Stimulated activated naive CD8-positive, alpha-beta T cell treated with anti-CD3 and anti-CD28 coated beads, Interleukin-15, Interleukin-2, amounts not matched to agents 100 ng/mL and 50 ng/mL, for 24 hours (primary cell): ENCODE data around the gene GABRG3.
"Not testable (repeated sequence)": the region's sequence is repeated elsewhere in the genome, so short reads cannot be mapped to it uniquely, and the experiment has no call there.

ENCODE experiments used
- H3K27ac Mint-ChIP-seq: one replicate; pipeline ENCODE4 v1.8.0; 2021; ENCODE audit warnings: mild to moderate bottlenecking, mixed read lengths
- H3K27me3 Mint-ChIP-seq: one replicate; pipeline ENCODE4 v1.8.0; 2021; ENCODE audit warnings: mixed read lengths
- H3K36me3 Mint-ChIP-seq: one replicate; pipeline ENCODE4 v1.8.0; 2021; ENCODE audit warnings: low read depth, mixed read lengths
- H3K4me1 Mint-ChIP-seq: one replicate; pipeline ENCODE4 v1.8.0; 2021; ENCODE audit warnings: low read depth, mixed read lengths
- H3K4me3 Mint-ChIP-seq: one replicate; pipeline ENCODE4 v1.8.0; 2021; ENCODE audit warnings: mild to moderate bottlenecking, mixed read lengths
- H3K9me3 Mint-ChIP-seq: one replicate; pipeline ENCODE4 v1.8.0; 2021; ENCODE audit warnings: mixed read lengths

Gene GABRG3

GRCh38 chr15:27183201-27183600 lies 212.2 kb downstream of the GABRG3 start:
- H3K4me1 Mint-ChIP-seq: no peaks in the 10 kb centered on the region
- no peaks in the 10 kb centered on the region for H3K27me3 Mint-ChIP-seq
- H3K4me3 Mint-ChIP-seq: no peak overlapping the region

GRCh38 chr15:27191515-27191914 lies 220.5 kb downstream of the GABRG3 start:
- not testable (repeated sequence) for H3K36me3 Mint-ChIP-seq, H3K4me1 Mint-ChIP-seq, H3K27ac Mint-ChIP-seq, H3K4me3 Mint-ChIP-seq, H3K27me3 Mint-ChIP-seq, H3K9me3 Mint-ChIP-seq

More at GRCh38 chr15:27183201-27183600, 212.2 kb downstream of the GABRG3 start:
- no peaks in the 10 kb centered on the region for H3K36me3 Mint-ChIP-seq
- H3K9me3 Mint-ChIP-seq: peaks cover 24% of the 10 kb centered on the region
- H3K27ac Mint-ChIP-seq: no peak overlapping the region

- no peak overlapping the region for H3K4me3 Mint-ChIP-seq
- H3K4me1 Mint-ChIP-seq: no peaks in the 10 kb centered on the region
- peaks cover 7% of the 10 kb centered on the region for H3K9me3 Mint-ChIP-seq
- no peaks in the 10 kb centered on the region for H3K36me3 Mint-ChIP-seq
- H3K27me3 Mint-ChIP-seq: no peaks in the 10 kb centered on the region
- H3K27ac Mint-ChIP-seq: no peak overlapping the region
These were observed 225.7 kb downstream of the GABRG3 start for GRCh38 chr15:27196691-27197090.

GRCh38 chr15:27201425-27201824 lies 230.4 kb downstream of the GABRG3 start:
- no peak overlapping the region for H3K4me3 Mint-ChIP-seq
- peaks cover 7% of the 10 kb centered on the region for H3K9me3 Mint-ChIP-seq
- H3K4me1 Mint-ChIP-seq: no peaks in the 10 kb centered on the region
- no peaks in the 10 kb centered on the region for H3K36me3 Mint-ChIP-seq
- H3K27me3 Mint-ChIP-seq: no peaks in the 10 kb centered on the region
- no peak overlapping the region for H3K27ac Mint-ChIP-seq

GRCh38 chr15:27210176-27210575 lies 239.2 kb downstream of the GABRG3 start:
- H3K36me3 Mint-ChIP-seq: no peaks in the 10 kb centered on the region
- H3K4me1 Mint-ChIP-seq: no peaks in the 10 kb centered on the region
- H3K27me3 Mint-ChIP-seq: no peaks in the 10 kb centered on the region
- peaks cover 17% of the 10 kb centered on the region for H3K9me3 Mint-ChIP-seq
- H3K27ac Mint-ChIP-seq: no peak overlapping the region
- H3K4me3 Mint-ChIP-seq: no peak overlapping the region

GRCh38 chr15:27214032-27214431 lies 243.1 kb downstream of the GABRG3 start:
- Mint-ChIP-seq H3K27ac (no peak overlapping the region), H3K27me3 (no peaks in the 10 kb centered on the region), H3K9me3 (peaks cover 17% of the 10 kb centered on the region), H3K4me1 (no peaks in the 10 kb centered on the region), H3K4me3 (no peak overlapping the region), H3K36me3 (no peaks in the 10 kb centered on the region)

GRCh38 chr15:27214961-27215360 lies 244.0 kb downstream of the GABRG3 start:
- H3K9me3 Mint-ChIP-seq: peaks cover 17% of the 10 kb centered on the region
- no peak overlapping the region for H3K4me3 Mint-ChIP-seq
- H3K27me3 Mint-ChIP-seq: no peaks in the 10 kb centered on the region
- H3K36me3 Mint-ChIP-seq: no peaks in the 10 kb centered on the region
- no peak overlapping the region for H3K27ac Mint-ChIP-seq
- H3K4me1 Mint-ChIP-seq: no peaks in the 10 kb centered on the region

GRCh38 chr15:27218426-27218825 lies 247.4 kb downstream of the GABRG3 start:
- H3K27ac Mint-ChIP-seq: no peak overlapping the region
- H3K4me3 Mint-ChIP-seq: no peak overlapping the region
- H3K4me1 Mint-ChIP-seq: no peaks in the 10 kb centered on the region
- no peaks in the 10 kb centered on the region for H3K27me3 Mint-ChIP-seq
- H3K36me3 Mint-ChIP-seq: no peaks in the 10 kb centered on the region
- H3K9me3 Mint-ChIP-seq: peaks cover 4% of the 10 kb centered on the region

- no peaks in the 10 kb centered on the region for H3K4me1 Mint-ChIP-seq
- no peak overlapping the region for H3K27ac Mint-ChIP-seq
- H3K9me3 Mint-ChIP-seq: peaks cover 4% of the 10 kb centered on the region
- H3K36me3 Mint-ChIP-seq: no peaks in the 10 kb centered on the region
- H3K4me3 Mint-ChIP-seq: no peak overlapping the region
- H3K27me3 Mint-ChIP-seq: no peaks in the 10 kb centered on the region
These were observed 248.7 kb downstream of the GABRG3 start for GRCh38 chr15:27219636-27220035.

- no peaks in the 10 kb centered on the region for H3K36me3 Mint-ChIP-seq
- no peaks in the 10 kb centered on the region for H3K27me3 Mint-ChIP-seq
- H3K9me3 Mint-ChIP-seq: peaks cover 5% of the 10 kb centered on the region
- no peak overlapping the region for H3K4me3 Mint-ChIP-seq
- no peaks in the 10 kb centered on the region for H3K4me1 Mint-ChIP-seq
- H3K27ac Mint-ChIP-seq: no peak overlapping the region
These were observed 249.2 kb downstream of the GABRG3 start for GRCh38 chr15:27220199-27220598.

GRCh38 chr15:27222479-27222878 lies 251.5 kb downstream of the GABRG3 start:
- Mint-ChIP-seq H3K27ac (no peak overlapping the region), H3K27me3 (no peaks in the 10 kb centered on the region), H3K4me3 (no peak overlapping the region), H3K9me3 (peaks cover 11% of the 10 kb centered on the region), H3K36me3 (no peaks in the 10 kb centered on the region), H3K4me1 (no peaks in the 10 kb centered on the region)

- H3K9me3 Mint-ChIP-seq: peaks cover 11% of the 10 kb centered on the region
- H3K27me3 Mint-ChIP-seq: no peaks in the 10 kb centered on the region
- H3K4me1 Mint-ChIP-seq: no peaks in the 10 kb centered on the region
- H3K27ac Mint-ChIP-seq: no peak overlapping the region
- H3K4me3 Mint-ChIP-seq: no peak overlapping the region
- H3K36me3 Mint-ChIP-seq: no peaks in the 10 kb centered on the region
These were observed 252.2 kb downstream of the GABRG3 start for GRCh38 chr15:27223179-27223578.

- Mint-ChIP-seq H3K4me3 (no peak overlapping the region), H3K9me3 (peaks cover 8% of the 10 kb centered on the region), H3K4me1 (no peaks in the 10 kb centered on the region), H3K27ac (no peak overlapping the region), H3K36me3 (no peaks in the 10 kb centered on the region), H3K27me3 (no peaks in the 10 kb centered on the region)
These were observed 260.8 kb downstream of the GABRG3 start for GRCh38 chr15:27231811-27232210.

- Mint-ChIP-seq H3K4me3 (no peak overlapping the region), H3K9me3 (peaks cover 8% of the 10 kb centered on the region), H3K27ac (no peak overlapping the region), H3K4me1 (no peaks in the 10 kb centered on the region), H3K36me3 (no peaks in the 10 kb centered on the region), H3K27me3 (no peaks in the 10 kb centered on the region)
These were observed 261.9 kb downstream of the GABRG3 start for GRCh38 chr15:27232876-27233275.

- H3K4me1 Mint-ChIP-seq: no peaks in the 10 kb centered on the region
- H3K9me3 Mint-ChIP-seq: no peaks in the 10 kb centered on the region
- no peaks in the 10 kb centered on the region for H3K27me3 Mint-ChIP-seq
- H3K36me3 Mint-ChIP-seq: no peaks in the 10 kb centered on the region
- H3K27ac Mint-ChIP-seq: no peak overlapping the region
- H3K4me3 Mint-ChIP-seq: no peak overlapping the region
These were observed 263.6 kb downstream of the GABRG3 start for GRCh38 chr15:27234593-27234992.

- Mint-ChIP-seq H3K27ac (no peak overlapping the region), H3K4me1 (no peaks in the 10 kb centered on the region)
These were observed 264.2 kb downstream of the GABRG3 start for GRCh38 chr15:27235161-27235560.

More at GRCh38 chr15:27235161-27235560, 264.2 kb downstream of the GABRG3 start:
- Mint-ChIP-seq H3K36me3 (no peaks in the 10 kb centered on the region), H3K27me3 (no peaks in the 10 kb centered on the region), H3K4me3 (no peak overlapping the region), H3K9me3 (no peaks in the 10 kb centered on the region)
